Ascending aorta (tissue), 2 donors: ENCODE measurements around the gene TNFRSF11A. TPM values are rescaled to one million over a fixed set of nuclear protein-coding genes. Genes with fewer than 3 reads are reported as not detected.

Source experiments
- DNase-seq, 2 donors: peaks; one replicate each; pipeline ENCODE4 v3.0.0-alpha.2; 2019; ENCODE audit warnings: low spot score in 2 of 2
- H3K27ac ChIP-seq, 2 donors: fragments of 200-600 bp; sonication (generic); one replicate each; pipeline ENCODE4 v1.5.1; 2016 to 2017; ENCODE audit warnings: mild to moderate bottlenecking in 1 of 2
- H3K27me3 ChIP-seq: fragments of 200-600 bp; sonication (generic); one replicate; pipeline ENCODE4 v1.5.1; 2017
- H3K36me3 ChIP-seq, 2 donors: fragments of 200-600 bp; sonication (generic); one replicate each; pipeline ENCODE4 v1.5.1; 2016
- H3K4me1 ChIP-seq, 2 donors: fragments of 200-600 bp; sonication (generic); one replicate each; pipeline ENCODE4 v1.5.1; 2016 to 2017; ENCODE audit warnings: mild to moderate bottlenecking in 1 of 2
- H3K4me3 ChIP-seq, 2 donors: fragments of 200-600 bp; sonication (generic); one replicate each; pipeline ENCODE4 v1.5.1; 2016 to 2017; ENCODE audit warnings: mild to moderate bottlenecking in 1 of 2
- H3K9me3 ChIP-seq, 2 donors: fragments of 200-600 bp; sonication (generic); one replicate each; pipeline ENCODE4 v1.5.1; 2016
- CTCF ChIP-seq, 3 experiments: fragments of 200-600 bp in 2 of 3; fragments of 450-650 bp in 1 of 3; sonication (generic) in 2 of 3; IDR thresholded peaks; one replicate each; pipeline ENCODE4 v1.5.1; 2016 to 2019; ENCODE audit warnings: antibody characterized with exemption in 3 of 3, mild to moderate bottlenecking in 1 of 3, moderate library complexity in 1 of 3
- intact Hi-C: fragments of 100-400 bp; cut with DNase I; formaldehyde crosslinking; loops from one replicate; pipeline ENCODE4 v1.15.1; 2023
- total RNA-seq: library from RNA; depleted of rRNA; stranded (reverse); fragments of >200 nt; gene quantifications from one replicate; pipeline ENCODE4 v1.1.0, GENCODE V29; 2016

The TNFRSF11A gene
- total RNA-seq, 1 donor from 2014 or later: 2.7 TPM

GRCh38 chr18:62336618-62337017, 11.5 kb downstream of the TNFRSF11A start:
- no peak for TF ChIP-seq CTCF (IDR thresholded peaks at IDR 0.05)
- DNase-seq: no peak
- intact Hi-C loops: no loop called here
- H3K36me3 ChIP-seq: no peaks in the 10 kb centered on the region
- H3K27me3 ChIP-seq: no peaks in the 10 kb centered on the region
- no peaks in the 10 kb centered on the region for H3K4me1 ChIP-seq
- no peak overlapping the region for H3K4me3 ChIP-seq
- no peak overlapping the region for H3K27ac ChIP-seq
- H3K9me3 ChIP-seq: no peaks in the 10 kb centered on the region

- Histone ChIP-seq H3K9me3 (no peaks in the 10 kb centered on the region), H3K4me1 (no peaks in the 10 kb centered on the region), H3K4me3 (no peak overlapping the region), H3K36me3 (no peaks in the 10 kb centered on the region), H3K27me3 (no peaks in the 10 kb centered on the region), H3K27ac (no peak overlapping the region)
- no peak for TF ChIP-seq CTCF (IDR thresholded peaks at IDR 0.05)
- intact Hi-C loops: no loop called here
- DNase-seq: no peak
Observed at GRCh38 chr18:62337336-62337735, 12.2 kb downstream of the TNFRSF11A start.

- H3K4me3 ChIP-seq: no peak overlapping the region
- intact Hi-C loops: no loop called here
- no peaks in the 10 kb centered on the region for H3K9me3 ChIP-seq
- no peaks in the 10 kb centered on the region for H3K27me3 ChIP-seq
- no peak overlapping the region for H3K27ac ChIP-seq
- no peak for TF ChIP-seq CTCF (IDR thresholded peaks at IDR 0.05)
- no peaks in the 10 kb centered on the region for H3K4me1 ChIP-seq
- no peak for DNase-seq
- no peaks in the 10 kb centered on the region for H3K36me3 ChIP-seq
Observed at GRCh38 chr18:62338446-62339105, 13.5 kb downstream of the TNFRSF11A start.

GRCh38 chr18:62339106-62339988, 14.2 kb downstream of the TNFRSF11A start:
- Histone ChIP-seq H3K36me3 (no peaks in the 10 kb centered on the region), H3K9me3 (no peaks in the 10 kb centered on the region), H3K27ac (no peak overlapping the region), H3K4me3 (no peak overlapping the region), H3K4me1 (no peaks in the 10 kb centered on the region), H3K27me3 (no peaks in the 10 kb centered on the region)
- intact Hi-C loops: no loop called here
- no peak for DNase-seq
- no peak for TF ChIP-seq CTCF (IDR thresholded peaks at IDR 0.05)

- H3K9me3 ChIP-seq: no peaks in the 10 kb centered on the region
- DNase-seq: no peak
- intact Hi-C loops: no loop called here
- no peak for TF ChIP-seq CTCF (IDR thresholded peaks at IDR 0.05)
- no peaks in the 10 kb centered on the region for H3K36me3 ChIP-seq
- no peaks in the 10 kb centered on the region for H3K4me1 ChIP-seq
- H3K27me3 ChIP-seq: no peaks in the 10 kb centered on the region
- no peak overlapping the region for H3K27ac ChIP-seq
- no peak overlapping the region for H3K4me3 ChIP-seq
Observed at GRCh38 chr18:62340996-62341395, 15.9 kb downstream of the TNFRSF11A start.
